Mucosa of descending colon (tissue), 3 donors: Measurements from ENCODE around the gene BSCL2. TPM values are rescaled to one million over a fixed set of nuclear protein-coding genes. Genes with fewer than 3 reads are reported as not detected.

Source experiments
- ATAC-seq: fragments of 200-7000 bp; cut with Tn5 transposase; one replicate; pipeline ENCODE4 v1.9.1; 2020; ENCODE audit warnings: mild to moderate bottlenecking, moderate library complexity
- DNase-seq, 3 donors: peaks; one replicate each; pipeline ENCODE4 v3.0.0-alpha.2; 2020
- H3K36me3 ChIP-seq: fragments of 200-600 bp; one replicate; pipeline ENCODE4 v1.8.0; 2021; ENCODE audit warnings: low read depth, mild to moderate bottlenecking
- H3K4me1 ChIP-seq: fragments of 200-600 bp; one replicate; pipeline ENCODE4 v1.8.0; 2021; ENCODE audit warnings: low read depth, mild to moderate bottlenecking
- H3K4me3 ChIP-seq: fragments of 200-600 bp; one replicate; pipeline ENCODE4 v1.8.0; 2021; ENCODE audit warnings: mild to moderate bottlenecking
- H3K9me3 ChIP-seq: fragments of 200-600 bp; one replicate; pipeline ENCODE4 v1.8.0; 2021; ENCODE audit warnings: mild to moderate bottlenecking
- CTCF ChIP-seq: fragments of 200-600 bp; IDR thresholded peaks from one replicate; pipeline ENCODE4 v1.8.0; 2022; ENCODE audit warnings: antibody characterized with exemption, mild to moderate bottlenecking
- intact Hi-C, 2 donors: fragments of 100-400 bp; cut with DNase I in 1 of 2; cut with micrococcal nuclease in 1 of 2; formaldehyde crosslinking; loops; one replicate each; pipeline versions ENCODE4 v1.11.0 to v1.11.1; 2022; cut with DNase I, micrococcal nuclease
- total RNA-seq, 3 donors: library from RNA; stranded (reverse); fragmentation: NEBNext Ultra II Directional in 2 of 3; extraction: Animal tissue kit (Norgen Biotek cat#: 25700) in 2 of 3; gene quantifications; one replicate each; pipeline versions ENCODE4 v1.2.1 to v1.2.4, GENCODE V29; 2021 to 2023
- donor health status: DM: no; HTN: no; CAD: no; lungs with moderate emphysema.
- donor health status: DM: no; HTN: no; CAD: no.
- donor health status: DM: no; HTN: yes; CAD: no.

Gene BSCL2
- total RNA-seq, 3 donors from 2014 or later: 59.0 to 63.4 (median 61.0) TPM

GRCh38 chr11:62716206-62716605, 9.0 kb upstream of the BSCL2 start:
- peaks cover 43% of the 10 kb centered on the region for H3K36me3 ChIP-seq
- ATAC-seq (no peak), DNase-seq (no peak)
- TF ChIP-seq CTCF: no peak
- no peak overlapping the region for H3K4me3 ChIP-seq
- intact Hi-C loops: no loop called here
- H3K4me1 ChIP-seq: peaks cover 6% of the 10 kb centered on the region
- no peaks in the 10 kb centered on the region for H3K9me3 ChIP-seq

GRCh38 chr11:62715150-62716130, 8.2 kb upstream of the BSCL2 start:
- peaks cover 37% of the 10 kb centered on the region for H3K36me3 ChIP-seq
- DNase-seq (peak in 1 of 3 donors; percentile 31), ATAC-seq (no peak)
- intact Hi-C loops: no loop called here
- no peak for TF ChIP-seq CTCF
- no peaks in the 10 kb centered on the region for H3K9me3 ChIP-seq
- H3K4me1 ChIP-seq: peaks cover 6% of the 10 kb centered on the region
- H3K4me3 ChIP-seq: no peak overlapping the region

DNA sequence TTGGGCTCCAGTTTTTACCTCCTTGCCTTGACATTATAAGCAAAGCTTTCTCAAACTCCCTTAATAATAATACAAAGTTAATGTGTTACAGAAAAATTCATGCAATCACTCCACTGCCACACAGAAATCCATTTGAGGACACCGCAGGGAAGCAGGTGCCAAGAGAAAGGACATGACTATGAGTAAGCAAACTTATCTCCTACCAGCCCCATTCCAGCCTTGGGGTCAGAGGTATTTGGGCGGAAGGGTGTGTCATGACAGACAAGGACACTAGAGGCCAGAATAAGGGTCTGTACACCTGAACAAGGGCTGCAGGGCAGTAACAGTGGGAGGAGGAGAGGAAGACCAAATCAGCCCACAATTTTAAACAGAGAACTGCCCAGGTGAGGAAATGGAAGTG, 6.1 kb upstream of the BSCL2 start:
- intact Hi-C loops: no loop called here
- no peak overlapping the region for H3K4me3 ChIP-seq
- no peak for TF ChIP-seq CTCF
- peaks cover 17% of the 10 kb centered on the region for H3K4me1 ChIP-seq
- no peaks in the 10 kb centered on the region for H3K9me3 ChIP-seq
- DNase-seq (peak in 2 of 3 donors; percentile 47 to 49), ATAC-seq (peak; percentile 55)
- peaks cover 24% of the 10 kb centered on the region for H3K36me3 ChIP-seq

GRCh38 chr11:62712861-62713260, 5.6 kb upstream of the BSCL2 start:
- Histone ChIP-seq H3K4me3 (no peak overlapping the region), H3K36me3 (peaks cover 19% of the 10 kb centered on the region), H3K4me1 (peaks cover 22% of the 10 kb centered on the region), H3K9me3 (no peaks in the 10 kb centered on the region)
- no peak for TF ChIP-seq CTCF
- intact Hi-C loops: no loop called here
- DNase-seq (no peak), ATAC-seq (no peak)

DNA sequence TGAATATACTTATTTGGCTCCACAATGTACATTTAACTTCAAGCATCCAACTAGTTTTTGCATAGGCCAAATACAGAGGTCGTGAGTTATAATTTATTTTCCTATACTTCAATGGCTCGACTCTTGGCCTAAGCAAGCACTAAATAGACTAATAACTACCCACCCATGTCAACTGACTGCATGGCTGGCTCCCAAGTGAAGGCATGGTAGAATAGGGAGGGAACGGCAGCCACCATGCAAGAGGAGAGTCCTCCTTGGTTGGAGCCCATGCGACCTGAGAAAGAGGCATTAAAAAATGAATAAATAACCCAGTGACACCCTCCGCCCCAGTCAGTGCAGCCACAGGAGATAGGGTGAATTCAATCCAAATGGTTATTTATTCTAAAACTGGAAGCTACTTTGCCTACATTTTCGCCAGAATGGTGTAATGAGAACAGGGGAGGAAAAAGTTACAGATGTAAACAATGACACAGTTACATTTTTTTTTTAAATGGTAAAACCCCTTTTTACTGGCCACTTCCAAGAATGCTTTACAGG, 5.1 kb upstream of the BSCL2 start:
- ATAC-seq (no peak), DNase-seq (peak in 1 of 3 donors; percentile 7)
- Histone ChIP-seq H3K36me3 (peaks cover 14% of the 10 kb centered on the region), H3K4me1 (peaks cover 22% of the 10 kb centered on the region), H3K9me3 (no peaks in the 10 kb centered on the region), H3K4me3 (no peak overlapping the region)
- intact Hi-C loops: no loop called here
- TF ChIP-seq CTCF: no peak
